HL-60 (cell line): ENCODE measurements around the gene PA2G4.

Experiments used
- CTCF ChIP-seq: IDR thresholded peaks from one replicate; pipeline ENCODE4 v1.5.1; 2011; ENCODE audit warnings: low read length, control low read depth, inconsistent platforms; ENCODE audit not compliant: insufficient read depth
- SPI1 ChIP-seq: IDR thresholded peaks from 2 replicates; pipeline ENCODE4 v1.6.1; 2012; ENCODE audit warnings: low read depth, mild to moderate bottlenecking, borderline replicate concordance

GRCh38 chr12:56146492-56147460 is 42.4 kb downstream of the PA2G4 start:
- TF ChIP-seq CTCF = no peak
- TF ChIP-seq SPI1 = no peak
